ENCODE results near the gene SPSB4. TPM values are rescaled to one million over a fixed set of nuclear protein-coding genes. Genes with fewer than 3 reads are reported as not detected.

SPSB4 gene
- total RNA-seq, 3 donors from 2014 or later: 1.3 TPM; not detected in 2

DNA sequence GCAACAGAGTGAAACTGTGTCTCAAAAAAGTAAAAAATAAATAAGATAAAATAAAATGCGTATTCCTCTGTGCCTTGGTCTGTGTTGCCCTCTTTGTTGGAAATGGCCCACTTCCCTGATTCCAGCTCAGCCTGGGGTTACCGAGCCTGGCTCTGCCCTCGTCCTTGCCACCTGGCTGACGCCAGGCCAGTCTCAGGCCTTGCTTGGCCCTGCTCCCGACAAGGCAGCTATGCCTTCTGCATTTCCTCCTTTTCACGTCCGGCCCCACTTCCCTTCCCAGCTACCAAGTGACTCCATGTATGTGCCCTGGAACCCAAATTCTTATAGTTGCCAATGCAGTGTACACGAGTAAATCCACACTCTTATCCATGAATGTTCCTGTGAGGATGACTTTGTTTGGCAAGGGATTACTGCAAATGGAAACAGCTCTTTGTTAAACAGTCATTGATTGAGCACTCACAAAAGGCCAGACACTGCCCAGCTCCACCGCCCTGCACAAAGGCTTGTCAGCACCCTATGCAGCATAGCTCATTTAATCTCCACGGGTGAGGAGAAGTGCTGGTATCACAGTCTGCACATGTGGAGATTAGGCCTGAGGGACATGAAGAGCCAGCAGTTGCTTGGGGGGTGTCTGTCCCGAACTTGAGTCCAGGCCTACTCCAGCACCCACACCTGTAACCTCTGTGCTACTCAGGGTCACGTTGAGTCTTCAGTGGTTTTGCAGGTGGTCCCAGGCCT lies 25.1 kb downstream of the SPSB4 start:
- DNase-seq (ENCODE audit: low spot score in 2 of 2): no peak
- H3K4me3 ChIP-seq: no peak overlapping the region
- no peaks in the 10 kb centered on the region for H3K9me3 ChIP-seq
- no peaks in the 10 kb centered on the region for H3K36me3 ChIP-seq
- H3K4me1 ChIP-seq: no peaks in the 10 kb centered on the region
- no peak overlapping the region for H3K27ac ChIP-seq
- no peak for TF ChIP-seq POLR2AphosphoS5 (IDR thresholded peaks at IDR 0.05)
- TF ChIP-seq POLR2A (IDR thresholded peaks at IDR 0.05): no peak
- TF ChIP-seq, protein P1, sequence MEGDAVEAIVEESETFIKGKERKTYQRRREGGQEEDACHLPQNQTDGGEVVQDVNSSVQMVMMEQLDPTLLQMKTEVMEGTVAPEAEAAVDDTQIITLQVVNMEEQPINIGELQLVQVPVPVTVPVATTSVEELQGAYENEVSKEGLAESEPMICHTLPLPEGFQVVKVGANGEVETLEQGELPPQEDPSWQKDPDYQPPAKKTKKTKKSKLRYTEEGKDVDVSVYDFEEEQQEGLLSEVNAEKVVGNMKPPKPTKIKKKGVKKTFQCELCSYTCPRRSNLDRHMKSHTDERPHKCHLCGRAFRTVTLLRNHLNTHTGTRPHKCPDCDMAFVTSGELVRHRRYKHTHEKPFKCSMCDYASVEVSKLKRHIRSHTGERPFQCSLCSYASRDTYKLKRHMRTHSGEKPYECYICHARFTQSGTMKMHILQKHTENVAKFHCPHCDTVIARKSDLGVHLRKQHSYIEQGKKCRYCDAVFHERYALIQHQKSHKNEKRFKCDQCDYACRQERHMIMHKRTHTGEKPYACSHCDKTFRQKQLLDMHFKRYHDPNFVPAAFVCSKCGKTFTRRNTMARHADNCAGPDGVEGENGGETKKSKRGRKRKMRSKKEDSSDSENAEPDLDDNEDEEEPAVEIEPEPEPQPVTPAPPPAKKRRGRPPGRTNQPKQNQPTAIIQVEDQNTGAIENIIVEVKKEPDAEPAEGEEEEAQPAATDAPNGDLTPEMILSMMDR (IDR thresholded peaks at IDR 0.05): no peak
- no peaks in the 10 kb centered on the region for H3K27me3 ChIP-seq
- intact Hi-C loops (cut with DNase I; ENCODE audit: low total_unique reads): no loop called here

- Histone ChIP-seq H3K4me1 (no peaks in the 10 kb centered on the region), H3K36me3 (no peaks in the 10 kb centered on the region), H3K9me3 (no peaks in the 10 kb centered on the region), H3K4me3 (peak overlapping the region; percentile 29 to 45 (median 32)), H3K27ac (peak overlapping the region; percentile 48 to 62), H3K27me3 (no peaks in the 10 kb centered on the region)
- intact Hi-C loops (cut with DNase I; ENCODE audit: low total_unique reads): no loop called here
- DNase-seq (ENCODE audit: low spot score in 2 of 2): no peak
- TF ChIP-seq, protein P1 (IDR thresholded peaks at IDR 0.05): no peak
- TF ChIP-seq POLR2A (IDR thresholded peaks at IDR 0.05): no peak
- TF ChIP-seq POLR2AphosphoS5 (IDR thresholded peaks at IDR 0.05): no peak
Observed at GRCh38 chr3:141076797-141077571, 25.8 kb downstream of the SPSB4 start.

DNA sequence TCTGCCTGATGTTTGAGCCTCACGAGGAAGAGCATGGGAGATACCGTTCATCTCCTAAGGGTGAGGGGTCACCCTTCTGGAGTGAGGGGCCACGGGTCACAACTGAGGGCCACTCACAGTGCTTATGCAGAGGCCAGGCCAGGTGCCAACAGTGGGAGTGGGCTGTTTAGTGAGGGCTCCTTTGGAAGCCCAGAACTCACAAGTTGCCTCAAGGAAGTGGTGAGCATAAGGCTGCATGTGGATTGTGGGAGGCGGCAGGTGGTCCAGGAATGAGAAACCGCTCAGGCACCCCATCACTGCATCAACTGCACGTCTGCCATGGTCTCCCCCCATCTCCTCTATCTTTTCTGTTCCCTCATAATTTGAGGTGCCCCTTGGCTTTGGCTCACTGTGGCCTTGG lies 26.5 kb downstream of the SPSB4 start:
- no peaks in the 10 kb centered on the region for H3K9me3 ChIP-seq
- H3K4me1 ChIP-seq: no peaks in the 10 kb centered on the region
- H3K36me3 ChIP-seq: no peaks in the 10 kb centered on the region
- no peaks in the 10 kb centered on the region for H3K27me3 ChIP-seq
- peak overlapping the region in 1 of 3 donors; percentile 45 for H3K4me3 ChIP-seq
- TF ChIP-seq, protein P1 (IDR thresholded peaks at IDR 0.05): no peak
- TF ChIP-seq POLR2A (IDR thresholded peaks at IDR 0.05): no peak
- TF ChIP-seq POLR2AphosphoS5 (IDR thresholded peaks at IDR 0.05): no peak
- intact Hi-C loops (cut with DNase I; ENCODE audit: low total_unique reads): no loop called here
- DNase-seq (ENCODE audit: low spot score in 2 of 2): no peak
- H3K27ac ChIP-seq: peak overlapping the region in 1 of 2 donors; percentile 62

DNA sequence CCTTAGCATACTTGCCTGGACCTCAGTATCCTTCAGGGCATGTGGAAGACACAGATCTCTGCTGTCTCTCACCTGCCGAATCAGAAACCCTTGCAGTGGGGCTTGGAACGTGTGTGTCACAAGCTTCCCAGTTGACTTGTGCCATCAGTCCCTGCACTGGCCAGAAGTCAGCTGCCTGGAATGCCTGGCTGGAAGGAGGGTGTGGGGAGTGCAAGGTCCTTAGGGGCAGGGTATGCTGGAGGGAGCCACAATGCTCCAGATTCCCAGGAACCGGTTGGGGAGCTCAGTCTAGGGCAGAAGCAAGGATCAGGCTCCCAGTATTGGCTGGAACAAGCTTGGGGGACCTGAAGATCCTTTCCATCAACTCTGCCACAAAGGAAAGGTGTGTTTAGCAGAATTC lies 27.1 kb downstream of the SPSB4 start:
- Histone ChIP-seq H3K4me3 (no peak overlapping the region), H3K9me3 (no peaks in the 10 kb centered on the region), H3K36me3 (no peaks in the 10 kb centered on the region), H3K27ac (no peak overlapping the region), H3K27me3 (no peaks in the 10 kb centered on the region), H3K4me1 (no peaks in the 10 kb centered on the region)
- intact Hi-C loops (cut with DNase I; ENCODE audit: low total_unique reads): no loop called here
- TF ChIP-seq POLR2AphosphoS5 (IDR thresholded peaks at IDR 0.05) (no peak), POLR2A (IDR thresholded peaks at IDR 0.05) (no peak)
- TF ChIP-seq, protein P1 (IDR thresholded peaks at IDR 0.05): no peak
- DNase-seq (ENCODE audit: low spot score in 2 of 2): no peak

- Histone ChIP-seq H3K27me3 (no peaks in the 10 kb centered on the region), H3K4me1 (no peaks in the 10 kb centered on the region), H3K27ac (no peak overlapping the region), H3K4me3 (no peak overlapping the region), H3K36me3 (no peaks in the 10 kb centered on the region), H3K9me3 (no peaks in the 10 kb centered on the region)
- no peak for TF ChIP-seq POLR2A (IDR thresholded peaks at IDR 0.05)
- TF ChIP-seq POLR2AphosphoS5 (IDR thresholded peaks at IDR 0.05): no peak
- TF ChIP-seq, protein P1 (IDR thresholded peaks at IDR 0.05): no peak
- no peak for DNase-seq (ENCODE audit: low spot score in 2 of 2)
- intact Hi-C loops (cut with DNase I; ENCODE audit: low total_unique reads): no loop called here
Observed at GRCh38 chr3:141080431-141080830, 29.3 kb downstream of the SPSB4 start.
